T-helper 2 cell treated with Interferon-gamma antibody and Interleukin-4, amounts not matched to agents 5 μg/mL and 100 μg/mL, for 36 hours (primary cell): Measurements from ENCODE around the gene PPFIA4.
A peak's percentile ranks its signal among the peaks of the same experiment; 100 is the strongest.
"Not testable (repeated sequence)": the region's sequence is repeated elsewhere in the genome, so short reads cannot be mapped to it uniquely, and the experiment has no call there.

Experiments used
- DNase-seq: peaks from one replicate; pipeline ENCODE4 v3.0.0; 2021; ENCODE audit warnings: low spot score
- H3K27ac Mint-ChIP-seq: one replicate; pipeline ENCODE4 v1.8.0; 2021; ENCODE audit warnings: mild to moderate bottlenecking, mixed read lengths
- H3K27me3 Mint-ChIP-seq: one replicate; pipeline ENCODE4 v1.8.0; 2021; ENCODE audit warnings: low read depth, mixed read lengths
- H3K36me3 Mint-ChIP-seq: one replicate; pipeline ENCODE4 v1.8.0; 2021; ENCODE audit warnings: low read depth, mixed read lengths
- H3K4me1 Mint-ChIP-seq: one replicate; pipeline ENCODE4 v1.8.0; 2021; ENCODE audit warnings: low read depth, mixed read lengths
- H3K4me3 Mint-ChIP-seq: one replicate; pipeline ENCODE4 v1.8.0; 2022; ENCODE audit warnings: mild to moderate bottlenecking, moderate library complexity, mixed read lengths
- H3K9me3 Mint-ChIP-seq: one replicate; pipeline ENCODE4 v1.8.0; 2021; ENCODE audit warnings: mixed read lengths

The PPFIA4 gene

DNA sequence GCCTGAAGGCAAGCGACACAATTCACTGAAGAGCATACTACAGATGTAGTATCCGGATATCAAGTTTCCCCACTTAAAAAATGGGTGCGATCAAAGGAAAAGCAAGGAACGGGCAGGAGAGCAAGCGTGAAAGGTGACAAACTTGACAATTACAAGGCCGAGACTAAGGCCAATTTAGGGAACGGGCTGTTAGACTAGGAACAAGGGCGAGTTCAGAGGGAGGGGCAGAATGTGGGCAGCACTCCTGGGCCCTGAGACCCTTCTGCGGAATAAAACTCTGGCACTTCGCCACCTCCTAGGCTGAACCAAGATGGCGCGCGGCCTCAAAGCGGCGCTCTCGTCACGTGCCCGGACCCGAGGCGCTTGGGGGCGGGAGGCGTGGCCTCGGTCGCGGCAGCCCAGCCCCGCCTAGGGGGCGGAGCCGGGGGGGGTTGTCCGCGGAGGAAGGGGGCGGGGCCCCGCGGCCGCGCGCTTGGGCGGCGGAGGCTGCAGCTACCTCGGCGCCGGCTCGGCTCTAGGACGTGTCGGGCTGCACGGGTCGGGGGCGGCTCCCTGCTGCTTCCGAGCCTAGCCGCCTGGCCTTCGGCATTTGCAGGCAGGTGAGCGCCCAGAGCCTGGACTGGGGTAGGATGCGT, at the start of gene PPFIA4:
TSS of gene PPFIA4 (plus strand) at position 461 of the 635 bp plus-strand sequence. CDS start 12,518 bp downstream, outside the sequence.
- H3K27me3 Mint-ChIP-seq, result no peaks in the 10 kb centered on the region
- peaks cover 7% of the 10 kb centered on the region for H3K9me3 Mint-ChIP-seq
- peak within 1 kb of the TSS; percentile 83 for H3K4me3 Mint-ChIP-seq

DNA sequence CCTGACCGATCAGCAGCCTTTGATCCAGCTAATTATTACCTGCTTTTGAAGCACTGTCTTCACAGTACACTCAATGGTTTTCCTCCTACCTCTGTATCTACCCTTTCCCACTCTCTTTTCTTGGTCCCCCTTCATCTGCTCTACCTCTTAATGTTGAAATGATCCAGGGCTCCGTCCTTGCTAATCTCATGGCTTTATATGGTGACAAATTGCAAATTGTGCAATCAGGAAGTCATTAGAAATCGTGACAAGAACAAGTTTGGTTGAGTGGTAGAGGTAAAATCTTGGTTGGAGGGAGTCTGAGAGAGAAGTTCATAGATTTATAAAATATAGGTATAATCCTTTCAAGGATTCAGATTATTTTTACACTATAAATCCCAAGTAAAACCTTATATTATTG, 49.7 kb upstream of the PPFIA4 start:
- Mint-ChIP-seq H3K4me1 (no peaks in the 10 kb centered on the region), H3K27me3 (peaks cover 51% of the 10 kb centered on the region), H3K4me3 (no peak overlapping the region), H3K36me3 (no peaks in the 10 kb centered on the region), H3K9me3 (no peaks in the 10 kb centered on the region), H3K27ac (no peak overlapping the region)
- DNase-seq, result no peak

More for the DNA sequence above, at the start of gene PPFIA4:
- Mint-ChIP-seq H3K4me1 (peaks cover 20% of the 10 kb centered on the region), H3K36me3 (peaks cover 38% of the 10 kb centered on the region), H3K27ac (peak within 1 kb of the TSS; percentile 83)
- peak; percentile 90 for DNase-seq

DNA sequence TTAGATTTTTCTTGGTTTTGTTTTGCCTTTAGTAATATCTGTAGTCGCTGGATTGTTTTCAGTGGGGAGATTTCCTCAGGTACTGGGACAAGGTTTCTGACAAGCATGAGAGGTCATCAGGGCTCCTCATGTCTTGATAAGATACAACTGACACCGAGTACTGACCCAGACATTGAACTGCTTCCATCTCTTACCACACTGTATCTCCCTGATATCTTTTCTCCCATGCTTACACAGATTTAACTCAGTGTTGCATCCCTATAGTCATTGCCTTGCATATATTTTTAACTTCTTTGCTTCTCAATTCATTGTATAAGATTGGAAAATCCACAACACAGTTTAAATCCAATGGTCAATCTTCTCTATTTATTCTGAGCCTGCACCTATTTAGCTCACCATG, 46.8 kb upstream of the PPFIA4 start:
- Mint-ChIP-seq H3K36me3 (no peaks in the 10 kb centered on the region), H3K9me3 (no peaks in the 10 kb centered on the region), H3K27me3 (peaks cover 39% of the 10 kb centered on the region), H3K4me3 (no peak overlapping the region), H3K4me1 (no peaks in the 10 kb centered on the region), H3K27ac (no peak overlapping the region)
- DNase-seq, result no peak

- H3K9me3 Mint-ChIP-seq, result no peaks in the 10 kb centered on the region
- no peaks in the 10 kb centered on the region for H3K4me1 Mint-ChIP-seq
- H3K27me3 Mint-ChIP-seq, result peaks cover 29% of the 10 kb centered on the region
- H3K27ac Mint-ChIP-seq, result no peak overlapping the region
- no peak for DNase-seq
- H3K4me3 Mint-ChIP-seq, result no peak overlapping the region
- no peaks in the 10 kb centered on the region for H3K36me3 Mint-ChIP-seq
These were observed 44.4 kb upstream of the PPFIA4 start for GRCh38 chr1:202981939-202982338.

- Mint-ChIP-seq H3K27ac (no peak overlapping the region), H3K27me3 (peaks cover 22% of the 10 kb centered on the region), H3K9me3 (no peaks in the 10 kb centered on the region), H3K36me3 (no peaks in the 10 kb centered on the region), H3K4me1 (no peaks in the 10 kb centered on the region), H3K4me3 (no peak overlapping the region)
- DNase-seq, result no peak
These were observed 43.4 kb upstream of the PPFIA4 start for GRCh38 chr1:202982715-202983430.

DNA sequence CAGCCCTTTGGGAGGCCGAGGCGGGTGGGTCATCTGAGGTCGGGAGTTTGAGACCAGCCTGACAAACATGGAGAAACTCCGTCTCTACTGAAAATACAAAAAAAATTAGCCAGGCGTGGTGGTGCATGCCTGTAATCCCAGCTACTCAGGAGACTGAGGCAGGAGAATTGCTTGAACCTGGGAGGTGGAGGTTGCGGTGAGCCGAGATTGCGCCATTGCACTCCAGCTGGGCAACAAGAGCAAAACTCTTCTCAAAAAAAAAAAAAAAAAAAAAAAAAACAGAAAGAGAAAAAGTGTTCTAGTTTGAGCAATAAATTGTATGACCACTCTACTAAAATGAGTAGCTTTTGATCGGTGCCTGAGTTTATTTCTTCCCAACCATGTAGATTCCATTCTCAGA, 40.2 kb upstream of the PPFIA4 start:
- not testable (repeated sequence) for H3K36me3 Mint-ChIP-seq, H3K9me3 Mint-ChIP-seq, H3K27ac Mint-ChIP-seq, H3K4me3 Mint-ChIP-seq, H3K4me1 Mint-ChIP-seq, DNase-seq
- peaks cover 16% of the 10 kb centered on the region for H3K27me3 Mint-ChIP-seq

DNA sequence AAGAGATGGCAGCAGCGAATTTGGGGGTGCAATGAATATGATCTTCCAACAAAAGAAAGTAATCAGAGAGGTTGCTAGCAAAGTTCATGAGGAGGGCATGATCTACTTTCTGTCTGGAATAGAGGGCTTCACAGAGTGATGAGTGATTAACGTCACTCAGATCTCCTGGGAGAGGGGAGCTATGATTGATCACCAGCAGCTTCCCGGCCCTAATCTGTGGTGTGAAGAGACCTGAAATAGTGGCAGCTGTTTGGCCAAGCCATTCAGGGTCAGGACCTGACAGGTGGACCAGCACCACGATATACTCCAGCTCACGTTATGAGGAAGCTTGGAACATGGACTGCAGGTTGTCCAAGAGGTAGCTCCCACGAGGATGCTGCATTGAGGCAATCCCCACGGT, 39.0 kb upstream of the PPFIA4 start:
- no peak overlapping the region for H3K27ac Mint-ChIP-seq
- no peaks in the 10 kb centered on the region for H3K4me1 Mint-ChIP-seq
- no peak overlapping the region for H3K4me3 Mint-ChIP-seq
- peaks cover 27% of the 10 kb centered on the region for H3K27me3 Mint-ChIP-seq
- DNase-seq, result no peak
- H3K36me3 Mint-ChIP-seq, result no peaks in the 10 kb centered on the region
- no peaks in the 10 kb centered on the region for H3K9me3 Mint-ChIP-seq

GRCh38 chr1:202987922-202988583, 38.2 kb upstream of the PPFIA4 start:
- Mint-ChIP-seq H3K4me1 (no peaks in the 10 kb centered on the region), H3K4me3 (no peak overlapping the region), H3K27me3 (peaks cover 33% of the 10 kb centered on the region), H3K27ac (no peak overlapping the region), H3K9me3 (no peaks in the 10 kb centered on the region), H3K36me3 (no peaks in the 10 kb centered on the region)
- no peak for DNase-seq

DNA sequence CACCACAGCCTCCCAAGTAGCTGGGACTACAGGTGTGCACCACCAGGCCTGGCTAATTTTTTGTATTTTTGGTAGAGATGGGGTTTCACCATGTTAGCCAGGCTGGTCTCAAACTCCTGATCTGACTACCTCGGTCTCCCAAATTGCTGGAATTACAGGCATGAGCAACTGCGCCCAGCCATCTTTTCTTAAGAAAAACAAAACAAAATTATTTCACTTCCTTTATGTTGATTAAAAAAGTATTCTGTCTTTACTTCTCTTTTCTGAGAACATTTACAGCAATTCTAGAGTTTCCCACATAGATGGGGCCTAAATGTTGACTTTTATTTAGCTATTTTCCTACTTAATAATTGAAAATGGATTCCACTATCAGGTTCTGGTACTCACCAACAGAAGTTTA, 36.4 kb upstream of the PPFIA4 start:
- Mint-ChIP-seq H3K27me3 (peaks cover 44% of the 10 kb centered on the region), H3K4me1 (peaks cover 3% of the 10 kb centered on the region), H3K4me3 (no peak overlapping the region), H3K36me3 (no peaks in the 10 kb centered on the region), H3K9me3 (no peaks in the 10 kb centered on the region), H3K27ac (no peak overlapping the region)
- no peak for DNase-seq

DNA sequence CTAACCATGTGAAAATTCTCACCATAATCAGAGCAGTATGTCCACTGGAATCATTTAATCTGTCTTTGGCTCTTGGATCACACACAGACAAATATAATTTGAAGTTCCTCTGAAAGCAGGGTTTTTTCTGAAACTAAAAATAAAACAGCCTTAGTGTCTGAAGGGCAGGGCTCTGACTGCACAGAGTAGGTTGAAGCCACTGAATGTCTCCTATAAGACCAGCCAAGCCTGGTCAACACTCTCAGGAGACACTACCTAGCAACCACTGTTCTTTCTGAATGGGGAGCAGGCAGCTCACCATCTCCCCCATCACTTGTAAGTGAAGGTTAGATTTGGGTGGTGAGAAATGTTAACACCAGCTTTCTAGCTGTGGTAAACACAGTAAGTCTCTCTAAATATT, 35.2 kb upstream of the PPFIA4 start:
- H3K4me1 Mint-ChIP-seq, result peaks cover 3% of the 10 kb centered on the region
- H3K9me3 Mint-ChIP-seq, result no peaks in the 10 kb centered on the region
- no peak for DNase-seq
- H3K27me3 Mint-ChIP-seq, result peaks cover 56% of the 10 kb centered on the region
- H3K27ac Mint-ChIP-seq, result no peak overlapping the region
- H3K36me3 Mint-ChIP-seq, result no peaks in the 10 kb centered on the region
- H3K4me3 Mint-ChIP-seq, result no peak overlapping the region

GRCh38 chr1:202994756-202995155, 31.5 kb upstream of the PPFIA4 start:
- no peaks in the 10 kb centered on the region for H3K9me3 Mint-ChIP-seq
- no peak overlapping the region for H3K27ac Mint-ChIP-seq
- peaks cover 75% of the 10 kb centered on the region for H3K27me3 Mint-ChIP-seq
- H3K4me3 Mint-ChIP-seq, result no peak overlapping the region
- H3K4me1 Mint-ChIP-seq, result peaks cover 13% of the 10 kb centered on the region
- no peaks in the 10 kb centered on the region for H3K36me3 Mint-ChIP-seq
- DNase-seq, result no peak

- no peaks in the 10 kb centered on the region for H3K9me3 Mint-ChIP-seq
- H3K4me3 Mint-ChIP-seq, result peak overlapping the region; percentile 66
- peaks cover 17% of the 10 kb centered on the region for H3K4me1 Mint-ChIP-seq
- peaks cover 43% of the 10 kb centered on the region for H3K27me3 Mint-ChIP-seq
- no peak overlapping the region for H3K27ac Mint-ChIP-seq
- peak; percentile 41 for DNase-seq
- no peaks in the 10 kb centered on the region for H3K36me3 Mint-ChIP-seq
These were observed 27.2 kb upstream of the PPFIA4 start for GRCh38 chr1:202998836-202999750.

DNA sequence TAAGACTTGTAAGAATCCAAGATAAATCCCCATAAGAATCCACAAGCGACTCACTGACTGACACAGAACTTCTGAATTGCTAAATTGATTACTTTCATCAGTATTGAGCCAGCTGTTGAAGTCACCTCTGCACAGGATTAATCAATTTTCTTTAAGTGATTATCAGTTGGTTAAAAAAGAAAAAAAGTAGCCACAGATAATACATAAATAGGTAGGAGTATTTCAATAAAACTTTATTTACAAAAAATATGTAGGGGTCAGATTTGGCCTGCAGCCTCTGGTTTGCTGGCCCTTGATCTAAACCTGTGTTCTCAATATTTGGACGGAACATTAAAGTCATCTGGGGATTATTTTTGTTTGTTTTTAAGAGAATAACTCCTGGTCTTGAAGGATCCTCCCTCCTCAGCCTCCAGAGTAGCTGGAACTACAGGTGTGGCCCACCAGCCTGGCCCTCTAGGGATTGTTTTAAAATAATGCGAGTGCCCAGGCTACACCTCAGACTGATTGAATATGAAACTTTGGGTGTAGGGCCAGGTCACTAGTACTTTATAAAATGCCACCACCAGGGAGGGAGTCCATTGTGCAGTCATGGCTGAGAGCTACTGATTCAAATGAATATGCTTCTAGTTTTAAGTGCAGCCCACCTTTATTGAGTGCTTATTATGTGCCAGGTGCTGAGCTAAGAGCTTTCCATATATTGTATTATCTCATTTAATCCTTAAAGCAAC, 25.9 kb upstream of the PPFIA4 start:
- DNase-seq, result no peak
- no peaks in the 10 kb centered on the region for H3K36me3 Mint-ChIP-seq

More for the DNA sequence above, 25.9 kb upstream of the PPFIA4 start:
- Mint-ChIP-seq H3K4me3 (peak overlapping the region; percentile 66), H3K27me3 (peaks cover 32% of the 10 kb centered on the region), H3K4me1 (peaks cover 13% of the 10 kb centered on the region), H3K27ac (no peak overlapping the region), H3K9me3 (no peaks in the 10 kb centered on the region)
